Activated CD8-positive, alpha-beta T cell treated with anti-CD3 and anti-CD28 coated beads, Interleukin-2, amount 10 ng/mL, durations not matched to agents 7 days and 5 days (primary cell): ENCODE measurements around the gene ASTN2. TPM values are rescaled to one million over a fixed set of nuclear protein-coding genes. Genes with fewer than 3 reads are reported as not detected.

Source experiments
- ATAC-seq: fragments of 150-1000 bp; cut with Tn5 transposase; one replicate; pipeline ENCODE4 v1.10.0; 2021; ENCODE audit warnings: moderate library complexity
- CTCF ChIA-PET: fragments of 350-600 bp; sonication (Branson Sonifier 250); formaldehyde crosslinking; loops from one replicate; lab custom pipeline; 2021; ENCODE audit warnings: antibody characterized with exemption; lab: Charles Lee
- POLR2A ChIA-PET: fragments of 350-600 bp; sonication (Branson Sonifier 250); formaldehyde crosslinking; loops from one replicate; lab custom pipeline; 2021; ENCODE audit warnings: antibody characterized with exemption; lab: Charles Lee
- DNase-seq: peaks from one replicate; pipeline ENCODE4 v3.0.0-alpha.2; 2020
- H3K27ac Mint-ChIP-seq: one replicate; pipeline ENCODE4 v1.8.0; 2021; ENCODE audit warnings: mild to moderate bottlenecking, mixed read lengths
- H3K27me3 Mint-ChIP-seq: one replicate; pipeline ENCODE4 v1.8.0; 2021; ENCODE audit warnings: low read depth, mixed read lengths
- H3K36me3 Mint-ChIP-seq: one replicate; pipeline ENCODE4 v1.8.0; 2021; ENCODE audit warnings: low read depth, mixed read lengths
- H3K4me1 Mint-ChIP-seq: one replicate; pipeline ENCODE4 v1.8.0; 2021; ENCODE audit warnings: low read depth, mixed read lengths
- H3K4me3 Mint-ChIP-seq: one replicate; pipeline ENCODE4 v1.8.0; 2021; ENCODE audit warnings: mild to moderate bottlenecking, mixed read lengths
- H3K9me3 Mint-ChIP-seq: one replicate; pipeline ENCODE4 v1.8.0; 2022; ENCODE audit warnings: mixed read lengths; ENCODE audit not compliant: insufficient read depth
- total RNA-seq, 2 experiments: library from RNA; stranded (reverse); gene quantifications; one replicate each; pipeline ENCODE4 v1.2.3, GENCODE V29; 2021

The ASTN2 gene
- total RNA-seq, 2 experiments from 2014 or later = 4.7 to 4.9 TPM

DNA sequence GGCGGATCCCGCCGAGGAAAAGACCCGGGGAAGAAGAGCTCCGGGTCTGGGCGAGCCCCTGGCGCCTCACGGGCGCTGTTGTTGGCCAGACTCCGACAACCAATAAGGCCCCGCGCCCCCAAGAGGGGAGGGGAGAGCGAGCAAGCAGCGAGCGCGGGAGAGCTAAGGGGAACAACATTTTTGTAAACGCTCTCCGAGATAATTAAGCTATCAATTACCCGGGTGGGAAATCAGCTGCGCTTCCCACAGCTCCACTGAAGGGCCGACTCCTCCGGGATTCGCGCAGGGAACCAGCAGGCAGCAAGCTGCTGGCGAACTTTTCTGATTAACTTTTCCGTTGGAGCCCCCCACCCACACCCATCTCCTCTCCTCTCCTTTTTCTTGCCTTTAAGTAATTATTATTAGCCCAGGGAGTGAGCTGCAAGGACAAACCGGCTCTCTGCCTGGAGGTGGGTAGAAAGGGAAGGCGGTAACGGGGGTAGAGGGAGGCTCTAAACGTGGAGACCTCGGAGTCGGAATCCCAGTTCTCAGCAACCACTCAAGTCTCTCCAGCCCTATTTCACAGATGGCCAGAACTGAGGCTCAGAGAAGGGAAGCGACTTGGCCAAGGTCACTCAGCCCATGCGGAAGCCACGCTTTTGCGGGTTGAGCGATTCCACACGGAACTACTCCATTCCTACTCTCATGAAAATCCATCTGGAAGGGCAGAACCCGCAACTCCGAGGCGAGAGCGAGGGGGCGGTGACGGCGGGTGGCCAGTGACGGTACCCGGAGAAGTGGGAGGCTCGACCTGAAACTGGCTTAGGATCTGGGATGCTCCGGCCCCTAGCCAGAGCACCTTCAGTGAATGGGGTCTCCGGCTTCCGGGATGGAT lies 1.3 kb downstream of the ASTN2 start:
- DNase-seq = no peak
- Mint-ChIP-seq H3K36me3 (peaks cover 2% of the 10 kb centered on the region), H3K4me1 (peaks cover 2% of the 10 kb centered on the region), H3K4me3 (no peak overlapping the region), H3K9me3 (no peaks in the 10 kb centered on the region), H3K27ac (no peak overlapping the region), H3K27me3 (peaks cover 22% of the 10 kb centered on the region)
- CTCF ChIA-PET = no interaction called here
- ATAC-seq = no peak
- POLR2A ChIA-PET = no interaction called here

DNA sequence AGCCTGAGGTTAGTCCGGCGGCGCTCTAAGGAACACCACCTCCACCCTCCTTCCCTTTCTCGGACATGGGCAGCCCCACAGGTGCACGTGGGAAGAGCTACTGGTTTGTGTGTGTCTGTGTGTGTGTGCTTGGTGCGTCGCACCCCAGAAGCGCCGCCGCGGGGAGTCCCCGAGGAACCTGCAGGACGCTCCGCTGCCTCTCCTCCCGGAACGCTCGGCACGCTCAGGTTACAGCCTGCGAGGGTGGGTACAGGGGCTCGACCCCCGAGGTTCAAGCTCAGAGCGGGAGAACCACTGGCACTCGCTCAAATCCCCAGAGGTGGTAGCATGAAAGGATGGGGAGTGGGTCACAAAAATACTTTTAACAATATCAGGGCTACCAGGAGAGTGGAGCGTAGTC lies 2.0 kb downstream of the ASTN2 start:
- H3K4me3 Mint-ChIP-seq = no peak overlapping the region
- CTCF ChIA-PET = no interaction called here
- ATAC-seq = no peak
- peaks cover 22% of the 10 kb centered on the region for H3K27me3 Mint-ChIP-seq
- H3K36me3 Mint-ChIP-seq = peaks cover 2% of the 10 kb centered on the region
- no peak for DNase-seq
- no peaks in the 10 kb centered on the region for H3K9me3 Mint-ChIP-seq
- peaks cover 2% of the 10 kb centered on the region for H3K4me1 Mint-ChIP-seq
- POLR2A ChIA-PET = no interaction called here
- H3K27ac Mint-ChIP-seq = no peak overlapping the region

DNA sequence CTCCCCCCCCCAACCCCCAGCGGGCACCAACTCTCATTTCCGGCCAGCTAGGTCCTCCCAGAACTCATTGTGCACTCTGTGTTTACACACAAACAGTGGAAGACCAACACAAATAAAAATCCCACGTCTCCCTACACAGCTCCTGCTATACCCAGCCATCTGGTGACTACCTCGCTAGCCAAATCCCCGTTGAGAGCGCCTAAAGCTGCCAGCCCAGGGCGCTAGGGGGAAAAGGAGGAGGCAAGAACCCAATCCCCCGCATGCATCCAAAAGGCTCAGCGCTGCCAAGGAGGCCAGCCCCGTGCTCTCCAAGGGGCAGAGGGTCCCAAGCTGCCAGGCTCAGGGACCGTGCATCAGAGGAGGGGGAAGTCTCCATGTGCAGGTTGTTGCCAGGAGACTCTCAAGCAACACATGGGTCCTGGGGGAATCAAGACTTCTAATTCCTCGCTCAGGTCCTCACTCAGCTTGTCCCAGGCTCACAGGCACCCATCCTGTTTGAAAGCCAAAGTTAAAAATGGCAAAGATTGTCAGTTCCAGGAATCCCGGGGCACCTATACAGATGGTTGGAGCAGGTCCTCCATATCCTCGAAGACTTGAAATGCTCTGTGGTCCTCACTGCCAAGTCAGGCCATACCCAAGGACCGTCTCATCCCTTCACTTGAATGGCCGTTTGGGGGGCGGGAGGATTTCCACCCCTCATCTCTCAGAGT lies 2.7 kb downstream of the ASTN2 start:
- ChIA-PET POLR2A (no interaction called here), CTCF (no interaction called here)
- no peak for ATAC-seq

DNA sequence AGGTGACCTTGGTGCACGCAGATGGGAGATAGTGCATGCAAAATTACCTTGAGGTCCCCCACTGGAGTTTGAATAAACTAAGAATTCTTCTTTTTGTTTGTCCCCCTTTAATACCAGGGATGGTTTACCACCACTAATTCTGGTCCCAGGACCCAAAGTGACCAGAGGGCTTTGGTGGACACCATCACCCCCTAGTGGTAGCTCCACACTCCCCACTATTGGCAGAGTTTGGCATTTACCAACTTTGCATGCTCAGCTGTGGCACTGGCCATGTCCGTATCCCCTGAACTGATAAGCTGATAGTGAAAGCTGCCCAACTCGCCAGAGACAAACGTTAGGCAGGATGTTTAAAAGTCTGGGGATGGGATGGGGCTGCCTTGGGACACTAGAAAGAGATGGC lies 3.3 kb downstream of the ASTN2 start:
- no peak overlapping the region for H3K27ac Mint-ChIP-seq
- no peak overlapping the region for H3K4me3 Mint-ChIP-seq
- DNase-seq (no peak), ATAC-seq (no peak)
- peaks cover 22% of the 10 kb centered on the region for H3K27me3 Mint-ChIP-seq
- no peaks in the 10 kb centered on the region for H3K9me3 Mint-ChIP-seq
- ChIA-PET POLR2A (no interaction called here), CTCF (no interaction called here)
- peaks cover 2% of the 10 kb centered on the region for H3K4me1 Mint-ChIP-seq
- peaks cover 2% of the 10 kb centered on the region for H3K36me3 Mint-ChIP-seq

More for the DNA sequence above, 2.7 kb downstream of the ASTN2 start:
- no peak for DNase-seq
- Mint-ChIP-seq H3K4me3 (no peak overlapping the region), H3K4me1 (peaks cover 2% of the 10 kb centered on the region), H3K27me3 (peaks cover 22% of the 10 kb centered on the region), H3K27ac (no peak overlapping the region), H3K9me3 (no peaks in the 10 kb centered on the region), H3K36me3 (peaks cover 2% of the 10 kb centered on the region)

DNA sequence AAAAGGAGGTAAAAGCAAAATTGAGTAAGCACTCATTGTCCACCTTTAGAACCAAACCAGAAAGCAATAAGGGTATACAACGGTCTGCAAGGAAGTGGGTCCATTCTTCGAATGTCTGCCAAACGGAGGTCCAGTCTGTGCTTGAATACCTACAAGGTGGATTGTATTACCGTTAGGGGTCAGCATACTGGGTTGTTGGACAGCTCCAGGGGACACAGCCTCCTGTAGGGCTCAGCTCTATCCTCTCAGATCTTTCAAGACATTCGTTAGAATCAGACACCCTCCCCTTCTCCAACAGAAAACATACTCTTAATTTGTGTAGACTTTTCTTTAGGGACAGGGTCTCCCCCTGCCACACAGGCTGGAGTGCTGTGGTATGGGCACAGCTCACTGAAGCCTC lies 5.5 kb downstream of the ASTN2 start:
- H3K4me3 Mint-ChIP-seq = no peak overlapping the region
- no peak for DNase-seq
- peaks cover 2% of the 10 kb centered on the region for H3K4me1 Mint-ChIP-seq
- H3K27ac Mint-ChIP-seq = no peak overlapping the region
- H3K36me3 Mint-ChIP-seq = peaks cover 2% of the 10 kb centered on the region
- no peaks in the 10 kb centered on the region for H3K9me3 Mint-ChIP-seq
- peaks cover 22% of the 10 kb centered on the region for H3K27me3 Mint-ChIP-seq
- ChIA-PET POLR2A (interaction anchor here (0.6 kb wide), 1 partner anchor 14 kb away, joined by 3 read pairs; no protein-coding TSS in a partner anchor), CTCF (no interaction called here)
- ATAC-seq = no peak

DNA sequence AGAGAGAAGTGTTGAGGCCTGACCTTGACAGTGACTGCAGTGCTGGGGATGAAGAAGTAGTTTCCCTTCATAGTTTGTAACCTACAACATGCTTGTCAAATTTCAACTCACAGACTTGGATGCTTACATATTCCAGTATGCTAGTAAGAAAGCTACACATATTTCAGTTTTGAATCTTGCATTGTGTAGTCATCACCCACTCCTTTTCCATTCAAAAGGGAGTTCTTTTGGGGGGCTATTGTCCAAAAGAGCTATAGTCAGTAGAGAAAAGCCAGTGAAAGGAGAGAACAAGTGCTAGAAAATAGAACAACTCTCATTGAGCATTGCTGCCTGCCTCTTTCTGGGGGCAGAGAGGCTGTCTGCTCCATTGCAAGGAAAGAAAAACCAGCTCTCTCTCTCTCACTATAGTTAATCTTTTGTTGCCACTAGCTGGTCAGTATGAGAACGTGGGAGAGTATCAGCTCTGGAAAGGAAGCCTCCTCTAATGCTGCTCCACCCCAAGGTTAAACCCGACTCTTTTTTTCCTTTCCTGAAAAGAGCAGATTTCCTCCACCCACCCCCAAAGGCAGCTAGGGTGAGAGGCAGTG lies 7.3 kb downstream of the ASTN2 start:
- Mint-ChIP-seq H3K4me1 (no peaks in the 10 kb centered on the region), H3K36me3 (no peaks in the 10 kb centered on the region), H3K9me3 (no peaks in the 10 kb centered on the region), H3K27ac (no peak overlapping the region), H3K27me3 (peaks cover 7% of the 10 kb centered on the region), H3K4me3 (no peak overlapping the region)
- ATAC-seq = no peak
- CTCF ChIA-PET = no interaction called here
- POLR2A ChIA-PET = no interaction called here
- no peak for DNase-seq

DNA sequence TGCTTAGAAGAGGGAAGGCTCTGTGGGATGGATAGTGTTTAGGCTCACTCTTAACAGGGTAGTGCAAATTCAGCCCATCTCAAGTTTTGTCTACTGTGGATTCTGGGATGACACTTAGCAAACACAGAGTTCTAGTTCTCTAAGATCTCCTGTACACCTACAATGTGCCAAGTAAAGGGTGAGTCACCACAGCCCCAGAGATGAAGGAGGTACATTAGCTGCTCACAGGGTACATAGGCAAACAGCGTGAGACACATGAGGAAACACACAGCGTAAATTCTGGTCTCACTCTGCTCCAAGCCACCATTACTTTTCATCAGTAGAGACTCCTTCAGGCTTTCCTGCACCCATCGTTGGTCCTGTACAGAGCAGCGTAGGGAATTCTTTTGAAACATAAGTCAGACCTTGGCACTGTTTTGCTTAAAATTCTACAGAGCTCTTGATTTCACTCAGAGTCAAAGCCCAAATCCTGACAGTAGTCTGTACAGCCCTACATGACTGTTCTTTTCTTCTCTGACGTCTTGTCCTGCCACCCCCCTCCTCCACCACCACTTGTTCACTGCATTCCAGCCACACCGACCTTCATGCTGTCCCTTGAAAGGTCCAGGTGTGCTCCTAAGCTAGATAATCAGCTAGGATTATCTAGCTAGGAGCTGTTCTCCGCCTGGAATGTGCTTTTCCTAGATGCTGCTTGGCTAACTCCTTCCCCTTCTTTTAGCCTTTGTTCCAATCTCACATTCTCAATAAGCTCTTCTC lies 8.7 kb downstream of the ASTN2 start:
- ChIA-PET POLR2A (no interaction called here), CTCF (no interaction called here)
- H3K4me3 Mint-ChIP-seq = no peak overlapping the region
- H3K9me3 Mint-ChIP-seq = no peaks in the 10 kb centered on the region
- peaks cover 2% of the 10 kb centered on the region for H3K27me3 Mint-ChIP-seq
- no peak overlapping the region for H3K27ac Mint-ChIP-seq
- no peak for ATAC-seq
- no peak for DNase-seq
- H3K4me1 Mint-ChIP-seq = no peaks in the 10 kb centered on the region
- H3K36me3 Mint-ChIP-seq = no peaks in the 10 kb centered on the region

DNA sequence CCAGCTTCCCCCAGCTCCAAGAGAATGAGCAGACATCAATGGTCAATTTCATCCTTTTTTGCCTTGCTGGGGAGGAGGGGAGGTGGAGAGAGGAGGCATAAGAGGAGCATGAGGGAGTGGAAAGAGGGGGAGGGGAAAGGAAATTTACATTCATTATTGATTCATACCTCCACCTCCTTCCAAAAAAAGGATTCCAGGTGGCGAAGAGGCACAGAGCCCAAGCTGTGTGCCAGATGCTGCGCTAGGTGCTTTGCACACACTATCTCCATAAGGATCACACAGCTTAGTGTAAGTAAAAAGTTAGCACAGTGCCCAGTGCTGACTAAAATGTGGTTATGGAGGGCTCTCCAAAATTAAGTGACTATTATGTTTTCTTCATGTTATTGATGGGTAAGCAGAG lies 11.0 kb downstream of the ASTN2 start:
- H3K36me3 Mint-ChIP-seq = no peaks in the 10 kb centered on the region
- no peak overlapping the region for H3K27ac Mint-ChIP-seq
- no peak overlapping the region for H3K4me3 Mint-ChIP-seq
- ATAC-seq = no peak
- no peaks in the 10 kb centered on the region for H3K4me1 Mint-ChIP-seq
- ChIA-PET POLR2A (no interaction called here), CTCF (no interaction called here)
- DNase-seq = no peak
- H3K27me3 Mint-ChIP-seq = peaks cover 2% of the 10 kb centered on the region
- no peaks in the 10 kb centered on the region for H3K9me3 Mint-ChIP-seq

DNA sequence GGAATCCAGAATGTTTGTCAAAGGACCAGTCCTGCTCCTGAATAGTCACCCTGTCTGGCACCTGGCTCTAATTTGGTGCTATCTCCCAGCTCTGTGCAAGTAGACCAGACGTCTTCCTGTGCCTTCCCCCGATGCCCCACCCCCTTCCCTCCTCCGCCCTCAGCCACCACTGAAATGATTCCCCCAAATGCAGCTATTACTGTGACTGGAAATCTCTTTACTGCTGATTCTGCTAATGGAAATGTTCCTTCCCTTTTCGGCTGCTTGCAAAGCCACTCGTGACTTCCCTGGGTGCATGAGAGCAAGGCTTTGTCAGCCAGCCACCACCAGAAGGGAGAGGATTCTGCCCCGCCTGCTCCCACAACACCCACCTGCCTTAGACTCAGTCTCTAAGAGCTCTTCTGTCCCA lies 11.4 kb downstream of the ASTN2 start:
- H3K36me3 Mint-ChIP-seq = no peaks in the 10 kb centered on the region
- ATAC-seq (no peak), DNase-seq (no peak)
- no peaks in the 10 kb centered on the region for H3K4me1 Mint-ChIP-seq
- H3K27ac Mint-ChIP-seq = no peak overlapping the region
- ChIA-PET CTCF (no interaction called here), POLR2A (no interaction called here)
- no peaks in the 10 kb centered on the region for H3K9me3 Mint-ChIP-seq
- no peak overlapping the region for H3K4me3 Mint-ChIP-seq
- H3K27me3 Mint-ChIP-seq = peaks cover 2% of the 10 kb centered on the region

DNA sequence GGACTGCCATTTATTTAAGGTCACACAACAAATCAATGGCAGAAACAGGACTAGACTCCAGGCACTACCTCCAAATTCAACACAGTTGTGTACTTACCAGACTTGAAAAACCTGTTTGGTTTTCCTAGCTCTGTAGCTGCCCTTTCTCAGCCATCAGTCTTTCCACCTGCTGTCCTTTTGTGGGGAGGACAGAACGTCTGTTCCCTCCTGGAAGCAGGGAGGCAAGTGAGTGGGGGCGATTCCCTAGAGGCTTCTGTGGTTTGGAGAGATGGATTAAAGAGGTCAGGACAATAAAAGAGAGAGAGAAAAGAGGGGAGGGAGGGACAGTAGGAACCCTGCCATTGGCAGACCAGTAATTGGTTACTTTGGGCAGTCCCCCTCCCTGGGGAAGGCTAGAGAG lies 14.7 kb downstream of the ASTN2 start:
- DNase-seq = no peak
- Mint-ChIP-seq H3K4me3 (no peak overlapping the region), H3K9me3 (no peaks in the 10 kb centered on the region), H3K36me3 (no peaks in the 10 kb centered on the region), H3K27ac (no peak overlapping the region), H3K27me3 (peaks cover 2% of the 10 kb centered on the region), H3K4me1 (no peaks in the 10 kb centered on the region)
- CTCF ChIA-PET = no interaction called here
- no peak for ATAC-seq
- POLR2A ChIA-PET = no interaction called here

DNA sequence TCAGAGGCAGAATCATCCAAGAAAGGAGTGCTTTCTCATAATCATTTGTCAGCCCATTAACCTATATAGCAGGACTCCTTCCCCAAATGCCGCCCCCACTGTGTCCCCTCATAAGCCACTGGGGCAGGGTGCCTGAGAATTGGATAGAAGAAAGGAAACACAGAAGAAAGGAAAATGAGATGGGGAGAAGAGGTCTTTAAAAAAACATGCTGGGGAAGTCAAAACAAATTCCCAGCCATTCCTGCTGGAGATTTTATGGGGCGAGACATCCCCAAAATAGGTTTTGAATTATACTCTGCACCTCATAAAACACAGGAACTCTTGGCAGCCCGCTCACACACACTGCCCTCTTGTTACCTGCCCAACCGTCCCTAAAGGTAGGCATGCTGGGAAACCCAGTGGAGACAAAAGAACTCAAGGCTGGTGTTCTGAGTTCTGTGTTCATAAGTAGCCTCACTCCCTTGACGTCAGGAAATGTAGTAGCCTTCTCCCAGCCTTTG lies 19.7 kb downstream of the ASTN2 start:
- no peaks in the 10 kb centered on the region for H3K4me1 Mint-ChIP-seq
- no peaks in the 10 kb centered on the region for H3K27me3 Mint-ChIP-seq
- CTCF ChIA-PET = no interaction called here
- H3K4me3 Mint-ChIP-seq = no peak overlapping the region
- H3K27ac Mint-ChIP-seq = no peak overlapping the region
- H3K36me3 Mint-ChIP-seq = no peaks in the 10 kb centered on the region
- H3K9me3 Mint-ChIP-seq = no peaks in the 10 kb centered on the region
- DNase-seq = no peak
- POLR2A ChIA-PET = interaction anchor here (1.2 kb wide), 1 partner anchor 14 kb away, joined by 3 read pairs; no protein-coding TSS in a partner anchor
- no peak for ATAC-seq
